Activated T-cell treated with anti-CD3 and anti-CD28 coated beads, Interleukin-2, amount 50 U/mL, for 72 hours (primary cell): ENCODE results near the gene FBXO36. TPM values are rescaled to one million over a fixed set of nuclear protein-coding genes. Genes with fewer than 3 reads are reported as not detected.
"Not testable (repeated sequence)": the region's sequence is repeated elsewhere in the genome, so short reads cannot be mapped to it uniquely, and the experiment has no call there.

Experiments used
- ATAC-seq, 2 donors: fragments of 150-1000 bp; cut with Tn5 transposase; replicated peaks in 1 of 2; 2 replicates each; pipeline ENCODE4 v1.10.0; 2021; ENCODE audit warnings: moderate library complexity in 2 of 2, mild to moderate bottlenecking in 1 of 2
- DNase-seq, 2 donors: peaks; one replicate each; pipeline ENCODE4 v3.0.0; 2021 to 2022; ENCODE audit warnings: mixed read lengths in 1 of 2
- H3K27ac Mint-ChIP-seq: one replicate; pipeline ENCODE4 v1.8.0; 2022; ENCODE audit warnings: mild to moderate bottlenecking, moderate library complexity, mixed read lengths
- H3K27me3 Mint-ChIP-seq: one replicate; pipeline ENCODE4 v1.8.0; 2022; ENCODE audit warnings: low read depth, mixed read lengths
- H3K36me3 Mint-ChIP-seq, 2 donors: one replicate each; pipeline ENCODE4 v1.8.0; 2022; ENCODE audit warnings: mixed read lengths in 2 of 2, mild to moderate bottlenecking in 1 of 2; ENCODE audit not compliant: insufficient read depth in 2 of 2
- H3K4me1 Mint-ChIP-seq: one replicate; pipeline ENCODE4 v1.8.0; 2022; ENCODE audit warnings: low read depth, mixed read lengths
- H3K4me3 Mint-ChIP-seq, 2 donors: one replicate each; pipeline ENCODE4 v1.8.0; 2022; ENCODE audit warnings: mild to moderate bottlenecking in 2 of 2, mixed read lengths in 2 of 2, moderate library complexity in 2 of 2
- H3K9me3 Mint-ChIP-seq, 2 donors: one replicate each; pipeline ENCODE4 v1.8.0; 2022; ENCODE audit warnings: mixed read lengths in 2 of 2
- total RNA-seq, 2 donors: library from RNA; stranded (reverse); gene quantifications; one replicate each; pipeline ENCODE4 v1.2.3, GENCODE V29; 2022

Gene FBXO36
- total RNA-seq, 2 donors from 2014 or later: 1.7 to 2.1 TPM

GRCh38 chr2:229921101-229921891, 1.0 kb upstream of the FBXO36 start:
- no peaks in the 10 kb centered on the region for H3K27me3 Mint-ChIP-seq
- peak overlapping the region; percentile 99 for H3K27ac Mint-ChIP-seq
- H3K4me3 Mint-ChIP-seq: peak overlapping the region; percentile 98 to 100
- peaks cover 2% of the 10 kb centered on the region in 2 donors for H3K9me3 Mint-ChIP-seq
- peak in 1 of 2 donors; percentile 30 for ATAC-seq
- H3K36me3 Mint-ChIP-seq: peaks cover 15 to 23% of the 10 kb centered on the region in 2 donors
- H3K4me1 Mint-ChIP-seq: peaks cover 43% of the 10 kb centered on the region
- DNase-seq: peak; percentile 57 to 74

- peaks cover 2% of the 10 kb centered on the region in 2 donors for H3K9me3 Mint-ChIP-seq
- no peaks in the 10 kb centered on the region for H3K27me3 Mint-ChIP-seq
- ATAC-seq (peak; percentile 86 to 88), DNase-seq (peak; percentile 92)
- H3K36me3 Mint-ChIP-seq: peaks cover 15 to 20% of the 10 kb centered on the region in 2 donors
- H3K27ac Mint-ChIP-seq: peak within 1 kb of the TSS; percentile 99
- H3K4me1 Mint-ChIP-seq: peaks cover 38% of the 10 kb centered on the region
- peak within 1 kb of the TSS; percentile 98 to 100 for H3K4me3 Mint-ChIP-seq
These were observed 333 bp upstream of the FBXO36 start, which contains the start of gene TRIP12 for GRCh38 chr2:229921892-229922448. Gene TRIP12 (minus strand): TSS chr2:229922009. CDS start chr2:229880079, 41,930 bp downstream.

- H3K27ac Mint-ChIP-seq: peak overlapping the region; percentile 42
- ATAC-seq, H3K9me3 Mint-ChIP-seq, DNase-seq, H3K36me3 Mint-ChIP-seq, H3K27me3 Mint-ChIP-seq: not testable (repeated sequence)
- H3K4me1 Mint-ChIP-seq: peaks cover 25% of the 10 kb centered on the region
- H3K4me3 Mint-ChIP-seq: peak overlapping the region in 1 of 2 donors; percentile 56
These were observed 2.2 kb downstream of the FBXO36 start for GRCh38 chr2:229924541-229924940.

DNA sequence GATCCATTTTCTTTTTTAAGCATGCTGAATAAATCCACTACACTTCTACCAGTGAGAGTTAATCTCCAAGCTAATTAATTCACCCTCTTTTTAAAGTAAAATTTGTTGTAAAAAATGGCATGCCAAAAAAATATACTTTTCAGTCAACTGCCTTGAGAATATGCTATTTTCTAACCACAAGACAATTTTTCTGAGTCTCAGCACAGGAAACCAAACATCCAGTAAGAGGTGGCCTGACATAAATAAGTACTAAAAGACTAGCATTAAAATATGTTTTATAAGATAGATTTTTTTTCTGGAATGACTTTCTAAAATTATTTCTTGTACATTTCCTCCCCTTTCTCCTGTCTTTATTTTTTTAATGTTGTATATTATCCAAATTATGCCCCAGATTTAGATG, 2.9 kb downstream of the FBXO36 start:
- no peak overlapping the region for H3K4me3 Mint-ChIP-seq
- ATAC-seq: no peak

DNA sequence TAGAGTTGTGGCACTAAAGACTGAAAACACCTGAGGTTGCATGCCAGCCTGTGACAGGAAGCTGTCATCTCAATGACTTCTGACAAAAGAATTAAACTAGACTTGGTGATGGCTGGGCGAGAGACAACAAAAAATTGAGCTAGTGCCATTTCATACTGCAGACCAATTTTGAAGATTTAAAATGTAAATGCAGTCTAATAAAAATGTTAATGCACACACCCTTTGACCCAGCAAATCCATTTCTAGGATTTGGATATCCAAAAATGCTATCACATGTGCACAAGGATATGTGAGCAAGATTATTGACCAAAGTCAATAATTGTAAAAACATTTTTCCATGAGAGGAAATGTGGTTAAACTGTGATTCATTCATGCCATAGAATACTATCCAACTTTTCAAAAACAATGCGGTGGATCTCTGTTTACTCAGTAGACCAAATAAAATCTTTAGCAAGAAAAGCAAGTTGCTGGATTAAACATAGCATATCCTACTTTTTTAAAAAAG, 5.6 kb downstream of the FBXO36 start:
- Mint-ChIP-seq H3K27ac (no peak overlapping the region), H3K27me3 (no peaks in the 10 kb centered on the region), H3K4me3 (no peak overlapping the region), H3K4me1 (peaks cover 15% of the 10 kb centered on the region), H3K9me3 (no peaks in the 10 kb centered on the region), H3K36me3 (no peaks in the 10 kb centered on the region)
- ATAC-seq: no peak
- DNase-seq: no peak

More for the DNA sequence above, 2.9 kb downstream of the FBXO36 start:
- Mint-ChIP-seq H3K27me3 (no peaks in the 10 kb centered on the region), H3K4me1 (peaks cover 19% of the 10 kb centered on the region), H3K9me3 (no peaks in the 10 kb centered on the region), H3K36me3 (peaks cover 5 to 7% of the 10 kb centered on the region in 2 donors), H3K27ac (no peak overlapping the region)
- DNase-seq: no peak

- H3K36me3 Mint-ChIP-seq: no peaks in the 10 kb centered on the region
- H3K27ac Mint-ChIP-seq: no peak overlapping the region
- peaks cover 10% of the 10 kb centered on the region for H3K4me1 Mint-ChIP-seq
- no peaks in the 10 kb centered on the region for H3K9me3 Mint-ChIP-seq
- H3K4me3 Mint-ChIP-seq: no peak overlapping the region
- DNase-seq (no peak), ATAC-seq (no peak)
- H3K27me3 Mint-ChIP-seq: no peaks in the 10 kb centered on the region
These were observed 8.4 kb downstream of the FBXO36 start for GRCh38 chr2:229930656-229931055.

DNA sequence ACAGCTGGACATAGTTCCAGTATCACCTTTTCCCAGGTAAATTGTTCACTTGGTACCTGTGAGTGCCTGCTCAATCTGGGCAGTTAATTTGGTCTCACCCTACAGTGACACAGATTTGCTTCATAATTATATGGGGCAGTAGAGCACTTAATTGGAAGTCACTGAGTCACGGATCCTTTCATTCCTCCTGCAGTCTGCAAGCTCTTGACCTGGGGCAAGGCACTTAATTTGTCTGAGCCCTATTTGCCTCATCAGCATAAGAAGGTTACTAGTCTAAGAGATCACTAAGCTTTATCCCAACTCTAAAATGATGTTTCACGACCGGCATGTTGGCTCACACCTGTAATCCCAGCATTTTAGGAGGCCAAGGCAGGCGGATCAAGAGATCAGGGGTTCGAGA, 8.9 kb downstream of the FBXO36 start:
- Mint-ChIP-seq H3K9me3 (no peaks in the 10 kb centered on the region), H3K27ac (no peak overlapping the region), H3K27me3 (no peaks in the 10 kb centered on the region), H3K4me3 (no peak overlapping the region), H3K36me3 (no peaks in the 10 kb centered on the region), H3K4me1 (peaks cover 10% of the 10 kb centered on the region)
- DNase-seq (no peak), ATAC-seq (no peak)

DNA sequence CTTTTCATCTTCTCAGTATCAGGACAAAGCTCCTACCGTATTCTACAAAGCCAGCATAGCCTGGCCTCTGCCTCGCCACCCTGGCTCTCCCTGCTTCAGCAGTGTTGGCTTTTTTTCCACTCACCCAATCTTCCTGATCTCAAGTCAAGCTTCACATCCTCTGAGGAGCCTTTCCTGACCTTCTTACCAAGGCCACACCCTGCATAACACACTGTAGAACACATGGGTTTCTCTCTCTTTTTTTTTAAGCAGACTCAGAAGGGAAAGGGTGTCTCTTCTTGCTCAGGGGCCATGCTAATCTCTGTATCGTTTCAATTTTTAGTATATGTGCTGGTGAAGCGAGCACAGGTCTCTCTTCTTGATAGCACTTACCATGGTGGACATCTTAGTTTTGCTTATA, 15.2 kb downstream of the FBXO36 start:
- DNase-seq (no peak), ATAC-seq (no peak)
- Mint-ChIP-seq H3K9me3 (no peaks in the 10 kb centered on the region), H3K27ac (no peak overlapping the region), H3K36me3 (no peaks in the 10 kb centered on the region), H3K4me3 (no peak overlapping the region), H3K4me1 (no peaks in the 10 kb centered on the region), H3K27me3 (no peaks in the 10 kb centered on the region)

GRCh38 chr2:229942671-229943070, 20.4 kb downstream of the FBXO36 start:
- no peak overlapping the region for H3K4me3 Mint-ChIP-seq
- no peak for ATAC-seq
- H3K27me3 Mint-ChIP-seq: no peaks in the 10 kb centered on the region
- H3K4me1 Mint-ChIP-seq: peaks cover 5% of the 10 kb centered on the region
- no peak for DNase-seq
- H3K9me3 Mint-ChIP-seq: peaks cover 0 to 1% of the 10 kb centered on the region in 2 donors
- H3K36me3 Mint-ChIP-seq: no peaks in the 10 kb centered on the region
- no peak overlapping the region for H3K27ac Mint-ChIP-seq

- H3K9me3 Mint-ChIP-seq: peaks cover 0 to 1% of the 10 kb centered on the region in 2 donors
- peaks cover 6% of the 10 kb centered on the region for H3K4me1 Mint-ChIP-seq
- no peak overlapping the region for H3K4me3 Mint-ChIP-seq
- no peaks in the 10 kb centered on the region for H3K27me3 Mint-ChIP-seq
- H3K27ac Mint-ChIP-seq: no peak overlapping the region
- no peak for ATAC-seq
- H3K36me3 Mint-ChIP-seq: no peaks in the 10 kb centered on the region
- DNase-seq: no peak
These were observed 20.9 kb downstream of the FBXO36 start for GRCh38 chr2:229943171-229943570.

GRCh38 chr2:229943770-229944449, 21.6 kb downstream of the FBXO36 start:
- ATAC-seq: no peak
- H3K4me1 Mint-ChIP-seq: peaks cover 6% of the 10 kb centered on the region
- H3K9me3 Mint-ChIP-seq: peaks cover 0 to 1% of the 10 kb centered on the region in 2 donors
- no peak for DNase-seq
- H3K27me3 Mint-ChIP-seq: no peaks in the 10 kb centered on the region
- H3K4me3 Mint-ChIP-seq: no peak overlapping the region
- H3K27ac Mint-ChIP-seq: no peak overlapping the region
- H3K36me3 Mint-ChIP-seq: no peaks in the 10 kb centered on the region

- no peaks in the 10 kb centered on the region for H3K36me3 Mint-ChIP-seq
- peaks cover 0 to 1% of the 10 kb centered on the region in 2 donors for H3K9me3 Mint-ChIP-seq
- ATAC-seq: no peak
- H3K27me3 Mint-ChIP-seq: no peaks in the 10 kb centered on the region
- no peak overlapping the region for H3K27ac Mint-ChIP-seq
- H3K4me1 Mint-ChIP-seq: peaks cover 6% of the 10 kb centered on the region
- no peak overlapping the region for H3K4me3 Mint-ChIP-seq
- no peak for DNase-seq
These were observed 23.7 kb downstream of the FBXO36 start for GRCh38 chr2:229945975-229946374.

DNA sequence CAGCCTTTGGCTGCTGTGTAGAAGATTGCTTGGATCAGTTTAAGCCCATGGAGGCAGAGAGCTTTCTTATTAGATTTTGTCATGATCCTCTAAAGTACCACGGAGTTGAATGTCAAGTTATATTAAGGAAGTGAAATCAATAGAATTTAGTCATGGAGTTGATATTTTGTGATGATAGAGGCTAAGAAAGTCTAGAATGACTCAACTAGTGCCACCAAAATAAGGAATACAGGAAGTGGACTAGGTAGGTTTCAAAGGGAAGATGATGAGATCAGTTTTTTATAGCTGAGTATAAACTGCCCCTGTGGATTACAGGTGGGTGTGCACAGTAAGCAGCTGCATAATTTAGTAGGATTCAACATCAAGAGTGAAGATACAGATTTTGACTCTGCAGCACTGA, 25.2 kb downstream of the FBXO36 start:
- peaks cover 0 to 1% of the 10 kb centered on the region in 2 donors for H3K9me3 Mint-ChIP-seq
- H3K4me1 Mint-ChIP-seq: peaks cover 6% of the 10 kb centered on the region
- H3K4me3 Mint-ChIP-seq: no peak overlapping the region
- no peak overlapping the region for H3K27ac Mint-ChIP-seq
- ATAC-seq (no peak), DNase-seq (no peak)
- no peaks in the 10 kb centered on the region for H3K36me3 Mint-ChIP-seq
- H3K27me3 Mint-ChIP-seq: no peaks in the 10 kb centered on the region
